Stimulated activated CD4-positive, alpha-beta T cell treated with anti-CD3 and anti-CD28 coated beads, Interleukin-1b, Interleukin-23, amount 100 ng/mL, for 24 hours (primary cell): ENCODE results near the gene NPFFR1.

Source experiments
- DNase-seq, 4 experiments: peaks; one replicate each; pipeline ENCODE4 v3.0.0-alpha.2; 2020; ENCODE audit warnings: low read depth in 4 of 4, low spot score in 1 of 4

Gene NPFFR1, protein sequence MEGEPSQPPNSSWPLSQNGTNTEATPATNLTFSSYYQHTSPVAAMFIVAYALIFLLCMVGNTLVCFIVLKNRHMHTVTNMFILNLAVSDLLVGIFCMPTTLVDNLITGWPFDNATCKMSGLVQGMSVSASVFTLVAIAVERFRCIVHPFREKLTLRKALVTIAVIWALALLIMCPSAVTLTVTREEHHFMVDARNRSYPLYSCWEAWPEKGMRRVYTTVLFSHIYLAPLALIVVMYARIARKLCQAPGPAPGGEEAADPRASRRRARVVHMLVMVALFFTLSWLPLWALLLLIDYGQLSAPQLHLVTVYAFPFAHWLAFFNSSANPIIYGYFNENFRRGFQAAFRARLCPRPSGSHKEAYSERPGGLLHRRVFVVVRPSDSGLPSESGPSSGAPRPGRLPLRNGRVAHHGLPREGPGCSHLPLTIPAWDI

DNA sequence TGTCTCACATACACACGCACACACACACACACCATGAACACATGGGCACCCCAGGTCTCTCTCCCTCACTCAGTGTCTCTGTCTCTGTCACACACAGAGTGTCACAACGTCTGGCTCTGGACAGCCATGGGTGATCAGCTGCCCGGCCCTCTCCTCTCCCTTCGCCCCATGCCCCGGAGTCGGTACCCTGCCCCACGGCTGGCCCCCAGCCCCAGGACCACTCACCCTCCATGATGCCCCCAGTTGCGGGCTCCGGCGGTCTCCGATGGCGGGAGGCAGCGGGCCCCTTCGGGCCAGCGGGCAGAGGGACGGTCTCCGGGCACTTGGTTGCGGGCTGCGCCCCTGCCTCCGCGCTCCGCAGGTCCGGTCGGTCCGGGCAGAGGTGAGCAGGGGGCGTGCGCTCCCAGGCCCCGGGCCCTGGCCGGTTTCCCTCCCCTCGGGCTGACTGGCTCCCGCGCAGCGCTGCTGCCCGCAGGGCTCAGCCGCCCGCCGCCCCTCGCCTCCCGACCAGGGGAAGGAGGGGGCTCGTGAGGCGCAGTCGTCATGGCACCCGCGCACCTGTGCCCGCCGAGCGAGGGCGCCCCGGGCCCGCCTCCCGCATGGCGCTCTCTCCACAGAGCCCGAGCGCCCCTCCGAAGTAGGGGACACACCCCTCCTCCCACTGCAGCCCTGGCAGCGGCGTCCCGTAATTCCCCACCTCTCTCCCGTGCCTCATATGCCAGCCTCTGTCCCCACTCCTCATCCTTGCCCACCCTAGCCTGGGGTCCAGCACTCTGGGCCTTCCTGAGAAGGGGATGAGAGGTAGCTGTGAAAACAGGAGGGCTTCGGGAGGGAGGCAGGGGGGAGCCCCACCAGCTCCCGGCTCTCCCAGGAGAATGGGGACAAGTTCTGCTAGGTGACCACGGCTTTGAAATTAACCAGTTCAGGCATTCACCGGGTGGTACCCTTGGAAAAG lies at the start of gene NPFFR1:
Gene NPFFR1, minus strand, starts transcription at position 560 of the 955 bp plus-strand sequence. Its CDS starts 328 bp downstream, at position 232.
- no peak for DNase-seq

DNA sequence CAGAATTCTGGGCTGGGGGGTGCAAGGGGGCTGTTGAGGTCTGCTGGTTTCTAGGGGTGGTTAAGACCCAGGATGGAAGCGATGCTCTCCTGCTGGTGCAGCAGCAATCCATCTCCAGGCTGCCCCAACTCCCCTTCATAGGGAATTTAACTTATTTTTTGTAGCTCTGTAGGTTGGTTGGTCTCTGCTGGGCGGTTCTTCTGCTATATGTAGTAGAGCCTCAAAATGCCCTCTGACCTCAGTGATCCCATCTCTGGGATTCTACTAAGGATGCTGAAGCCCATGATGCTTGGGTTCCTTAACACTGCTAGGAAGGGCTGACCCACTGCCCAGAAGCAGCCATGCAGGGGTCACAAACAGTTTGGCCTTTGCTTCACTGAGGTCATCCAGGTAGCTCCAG lies 49.5 kb upstream of the NPFFR1 start:
- no peak for DNase-seq

DNA sequence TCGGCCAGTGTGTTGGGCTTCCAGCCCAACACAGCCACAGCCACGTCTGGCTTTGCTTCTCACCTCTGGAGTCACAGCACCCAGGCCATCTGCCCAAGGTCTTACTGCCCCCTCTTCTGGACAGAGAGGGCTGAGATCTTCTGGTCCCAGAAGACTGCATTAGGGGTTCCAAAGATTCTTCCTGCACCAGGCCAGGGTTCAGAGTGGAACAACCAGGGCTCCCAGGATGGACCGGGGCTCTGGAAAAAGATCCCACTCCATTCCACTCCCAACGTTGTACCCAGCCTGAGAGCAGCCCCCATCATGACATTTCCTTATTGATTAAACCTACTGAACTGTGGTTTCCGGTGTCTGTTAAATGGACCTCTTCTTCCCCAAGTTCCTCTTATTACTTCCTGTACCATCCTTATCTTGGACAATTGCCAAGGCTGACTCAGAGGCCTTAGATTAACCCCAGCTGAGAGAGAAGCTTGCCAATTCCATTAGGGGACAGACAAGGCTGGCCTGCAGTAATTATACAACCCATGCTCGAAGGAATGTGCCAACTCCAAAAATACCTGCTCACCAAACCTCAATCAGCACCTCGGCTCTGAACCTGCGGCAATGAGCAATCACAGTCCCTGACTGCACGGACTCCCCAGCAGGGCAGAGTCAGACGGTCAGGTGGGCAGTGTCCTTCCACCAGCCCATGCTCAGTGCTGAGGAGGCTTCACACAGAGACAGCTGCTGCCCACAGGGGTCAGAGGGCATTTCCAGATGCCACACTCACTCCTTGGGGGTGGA lies 47.9 kb upstream of the NPFFR1 start:
- no peak for DNase-seq

DNA sequence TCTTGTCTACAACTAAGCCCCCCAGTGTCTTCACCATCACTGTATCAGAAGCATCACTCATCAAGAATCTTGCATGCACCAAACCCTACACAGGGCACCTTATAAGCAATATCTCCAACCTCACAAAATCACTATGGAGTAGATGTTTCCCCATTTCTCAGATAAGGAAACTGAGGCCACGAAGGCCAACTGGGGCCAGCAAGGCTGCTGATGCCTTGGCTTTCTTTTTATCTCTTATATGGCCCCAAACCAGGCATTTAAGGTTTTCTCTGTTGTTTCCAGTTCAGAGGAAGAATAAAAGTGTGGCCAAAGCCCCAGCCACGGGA lies 47.3 kb upstream of the NPFFR1 start:
- no peak for DNase-seq

DNA sequence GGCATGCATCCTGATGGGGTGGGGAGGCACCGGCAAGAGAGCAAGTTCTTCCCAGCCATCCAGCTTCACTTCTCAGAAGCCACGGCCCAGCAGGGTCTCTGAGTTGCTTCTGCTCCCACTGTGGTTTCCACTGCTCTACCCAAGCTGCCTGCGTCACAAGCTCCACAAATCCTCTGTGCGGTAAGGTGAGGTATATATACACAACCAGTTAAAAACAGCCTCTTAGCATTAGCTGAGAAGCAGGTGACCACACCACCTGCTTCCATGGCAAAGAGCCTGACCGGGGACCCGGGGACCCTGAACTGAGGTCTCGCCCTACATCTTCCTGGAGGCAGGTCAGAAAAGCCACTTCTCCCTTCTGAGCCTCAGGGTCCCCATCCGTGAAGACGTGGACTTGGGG lies 46.9 kb upstream of the NPFFR1 start:
- DNase-seq = no peak

DNA sequence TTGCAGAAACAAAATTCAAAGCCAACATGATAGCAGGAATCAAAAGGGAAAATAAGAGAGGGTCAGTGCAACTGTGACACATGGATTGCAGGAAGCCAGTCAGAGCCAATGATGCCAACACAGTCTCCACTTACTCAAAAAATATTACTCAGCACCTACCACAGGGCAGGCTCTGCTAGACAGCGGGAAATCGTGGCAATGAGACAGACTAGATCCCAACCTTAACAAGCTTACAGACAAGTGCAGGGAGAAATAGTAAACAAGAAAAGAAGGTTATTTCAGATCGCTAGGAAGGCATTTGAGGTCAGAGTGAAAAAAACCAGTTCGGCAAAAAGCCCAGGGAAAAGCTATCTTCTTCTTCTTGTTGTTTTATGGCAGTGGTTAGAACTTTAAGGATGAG lies 45.2 kb upstream of the NPFFR1 start:
- DNase-seq = no peak

DNA sequence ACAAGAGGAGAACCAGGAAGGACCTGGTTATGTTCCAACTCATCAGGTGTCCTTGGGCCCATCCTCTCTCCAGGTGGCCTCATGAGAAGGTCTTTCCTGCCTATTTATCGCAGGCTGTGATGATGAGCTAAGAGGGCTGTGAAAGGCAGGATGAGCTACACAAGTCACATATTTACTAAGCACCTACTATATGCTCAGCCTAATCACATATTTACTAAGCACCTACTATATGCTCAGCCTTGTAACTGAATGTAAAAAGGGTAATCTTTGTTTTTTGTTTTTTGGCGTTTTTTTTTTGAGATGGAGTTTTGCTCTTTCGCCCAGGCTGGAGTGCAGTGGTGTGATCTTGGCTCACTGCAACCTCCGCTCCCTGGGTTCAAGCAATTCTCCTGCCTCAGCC lies 44.2 kb upstream of the NPFFR1 start:
- no peak for DNase-seq

DNA sequence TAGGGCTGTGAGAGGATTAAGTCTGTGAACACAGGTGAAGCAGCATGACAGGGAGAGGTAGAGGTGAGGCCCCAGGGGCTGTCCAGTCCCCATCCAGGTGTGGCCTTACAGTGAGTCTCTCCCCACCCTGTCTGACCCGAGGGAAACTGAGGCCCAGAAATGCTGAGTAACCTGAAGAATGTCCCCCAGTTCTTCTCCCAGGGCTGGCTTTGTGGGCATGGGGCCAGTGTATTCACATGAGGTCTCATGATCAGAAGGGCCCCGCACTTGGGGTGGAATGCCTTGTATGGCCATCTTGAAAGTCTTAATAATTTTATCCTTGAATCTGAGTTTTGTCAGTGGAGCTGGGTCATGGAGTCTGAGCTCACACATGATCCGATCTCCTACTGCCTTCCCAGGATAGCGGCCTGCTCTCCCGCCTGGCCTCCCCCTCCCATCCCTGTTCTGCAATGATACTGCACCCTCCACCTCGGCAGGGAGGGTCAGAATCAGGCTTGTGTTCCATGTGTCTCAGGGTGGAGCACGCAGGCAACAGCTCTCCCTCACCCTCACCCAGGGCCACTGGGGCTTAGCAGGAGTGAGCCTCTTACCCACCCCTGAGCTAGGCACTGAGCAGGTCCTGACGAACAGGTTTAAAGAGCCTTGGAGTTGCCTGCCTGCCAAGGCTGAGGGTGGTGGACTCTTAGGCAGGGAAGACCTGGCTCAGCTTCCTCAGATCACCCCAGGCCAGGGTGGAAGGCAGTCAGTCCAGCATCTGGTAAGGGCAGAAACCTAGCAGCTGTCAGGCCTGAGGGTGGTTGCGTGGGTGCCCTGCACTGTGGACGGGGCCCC lies 41.4 kb upstream of the NPFFR1 start:
- DNase-seq = no peak

DNA sequence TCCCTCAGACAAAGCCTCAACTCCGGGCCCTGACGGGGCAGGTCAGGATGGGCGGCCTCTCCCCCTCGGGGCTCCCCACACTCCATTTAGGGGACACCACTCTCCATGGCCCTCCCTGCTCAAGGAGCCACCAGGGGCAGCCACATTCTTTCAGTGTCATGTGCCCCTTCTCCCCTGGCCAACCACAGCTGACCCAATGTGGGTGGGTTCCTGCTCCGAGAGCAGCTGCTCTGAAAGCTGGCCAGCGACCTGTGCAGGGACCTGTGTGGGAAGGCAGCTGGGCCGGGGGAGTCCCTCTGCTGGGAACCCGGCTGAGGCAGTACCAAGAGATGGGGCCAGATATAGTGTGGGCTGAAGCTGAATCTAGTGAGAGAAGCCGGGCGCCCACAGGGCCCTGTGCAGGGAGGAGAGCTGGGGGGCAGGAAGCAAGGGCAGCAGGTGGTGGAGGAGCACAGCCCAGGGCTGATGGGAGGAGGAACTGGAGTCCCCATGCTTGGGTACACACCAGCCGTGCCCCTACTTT lies 40.6 kb upstream of the NPFFR1 start:
- no peak for DNase-seq

DNA sequence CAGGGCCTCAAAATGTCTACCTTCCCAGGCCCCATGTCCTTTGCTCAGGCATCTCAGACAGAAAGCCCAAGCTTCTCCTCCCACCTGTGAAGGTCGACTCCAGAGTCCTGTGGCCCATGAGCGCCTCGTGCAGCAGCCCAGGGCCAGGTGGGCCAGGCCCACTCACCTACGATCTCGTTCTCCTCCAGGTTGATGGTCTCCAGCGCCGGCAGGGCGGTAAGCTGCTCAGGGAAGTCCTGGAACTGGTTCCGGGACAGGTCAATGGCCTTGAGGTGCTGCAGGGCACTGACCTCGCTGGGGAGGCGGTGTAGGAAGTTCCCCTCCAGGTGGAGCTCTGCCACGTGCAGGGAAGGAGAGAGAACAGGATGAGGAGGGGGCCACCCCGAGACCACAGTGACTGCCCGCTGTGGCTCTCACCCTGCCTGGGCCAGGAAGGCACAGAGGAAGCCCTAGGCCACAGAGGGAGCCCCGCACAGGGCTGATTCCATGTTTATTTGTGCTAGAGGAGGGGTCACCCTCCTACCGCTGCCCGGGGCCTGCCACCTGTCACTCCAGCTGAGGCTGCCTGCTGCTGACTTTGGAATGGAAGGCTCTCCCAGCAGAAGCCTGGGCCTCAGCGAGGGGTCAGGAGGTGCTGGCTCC lies 40.0 kb upstream of the NPFFR1 start:
- DNase-seq = no peak

DNA sequence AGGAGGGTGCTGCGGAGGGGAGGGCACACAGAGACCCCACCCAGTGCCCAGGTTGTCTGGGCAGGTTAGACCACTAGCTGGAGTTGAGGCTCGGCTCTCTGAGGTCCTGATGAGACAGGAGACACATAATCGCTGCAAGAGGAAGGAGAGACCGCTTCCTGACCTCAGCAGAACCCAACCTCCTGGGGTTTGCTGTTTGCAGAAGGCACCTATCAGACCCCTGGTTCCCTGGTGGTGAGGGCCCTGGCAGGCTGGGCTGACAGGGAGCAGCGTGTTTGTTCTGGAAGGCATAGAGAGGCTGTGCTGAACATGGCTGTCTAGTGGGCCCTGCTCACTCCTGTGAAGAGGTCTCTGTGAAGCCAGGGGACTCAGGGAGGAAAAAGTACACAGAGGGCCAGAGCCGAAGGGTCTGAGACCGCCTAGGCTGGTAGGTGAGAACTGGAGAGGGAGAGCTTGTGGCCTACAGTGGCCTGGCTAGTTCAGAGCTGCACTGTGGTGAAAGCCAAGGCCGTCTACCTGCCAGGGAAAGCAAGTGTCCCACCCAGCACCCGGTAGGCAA lies 39.4 kb upstream of the NPFFR1 start:
- DNase-seq = no peak

DNA sequence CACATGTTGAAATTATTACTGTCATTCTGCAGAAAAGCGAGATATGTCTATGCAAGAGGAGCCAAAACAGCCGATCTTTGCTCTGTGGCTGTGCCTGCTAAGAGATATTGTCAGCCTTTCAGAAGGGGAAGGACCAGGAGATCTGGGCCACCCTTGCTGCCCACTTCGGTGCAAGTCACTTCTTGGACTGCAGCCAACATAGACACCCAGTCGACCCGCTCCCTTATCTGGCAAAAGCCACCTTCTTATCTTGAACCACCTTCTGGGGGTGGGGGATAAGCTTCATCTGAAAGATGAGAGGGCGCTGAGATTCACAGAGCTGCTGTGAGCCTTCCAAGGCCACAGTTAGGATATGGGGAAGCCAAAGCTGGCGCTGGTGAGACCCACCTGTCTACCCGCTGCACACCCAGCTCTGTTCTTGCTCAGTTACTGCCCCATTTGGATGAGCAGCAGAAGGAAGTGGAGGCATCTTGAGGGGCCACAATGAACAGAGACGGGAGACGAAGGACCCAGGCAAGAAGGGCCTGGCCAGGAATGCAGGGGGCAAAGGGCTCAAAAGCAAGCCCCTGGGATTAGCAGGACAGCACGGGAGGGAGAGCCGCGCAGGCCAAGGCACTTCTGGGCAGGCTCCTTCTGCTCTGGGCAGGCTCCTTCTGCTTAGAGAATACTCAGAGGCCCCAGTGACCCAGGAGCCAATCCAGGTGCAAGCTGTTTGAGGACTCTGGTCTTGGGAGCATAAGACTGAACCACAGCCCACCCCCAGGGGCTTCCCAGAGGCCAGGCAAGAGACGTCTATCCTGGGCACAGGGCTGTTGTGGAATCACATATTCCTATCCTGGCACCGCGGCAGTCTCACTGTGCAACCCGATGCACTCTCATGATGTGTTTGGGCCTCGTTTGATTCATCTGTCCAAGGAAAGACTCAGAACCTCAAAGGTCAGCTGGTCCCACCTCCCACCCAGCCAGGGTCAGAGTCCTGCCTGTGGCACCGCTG lies 38.4 kb upstream of the NPFFR1 start:
- no peak for DNase-seq

DNA sequence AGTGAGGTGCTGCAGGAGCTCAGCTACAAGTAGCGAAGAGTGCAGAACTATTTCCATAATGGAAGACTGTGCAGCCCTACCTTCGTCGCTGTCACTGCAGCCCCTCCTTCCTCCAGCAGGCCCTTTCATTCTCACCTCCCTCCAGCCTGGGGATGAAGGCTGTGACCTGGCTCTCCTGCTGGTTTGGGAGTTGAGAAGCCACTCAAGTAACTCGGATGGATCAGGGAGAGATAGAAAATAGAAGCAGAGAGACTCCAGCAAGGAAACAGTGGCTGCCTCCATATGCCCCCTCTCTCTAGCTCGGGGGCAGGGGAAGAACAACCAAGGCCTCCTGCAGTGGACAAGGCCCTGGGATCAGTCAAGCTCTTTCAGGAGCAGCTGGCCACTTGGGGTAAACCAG lies 37.4 kb upstream of the NPFFR1 start:
- no peak for DNase-seq

DNA sequence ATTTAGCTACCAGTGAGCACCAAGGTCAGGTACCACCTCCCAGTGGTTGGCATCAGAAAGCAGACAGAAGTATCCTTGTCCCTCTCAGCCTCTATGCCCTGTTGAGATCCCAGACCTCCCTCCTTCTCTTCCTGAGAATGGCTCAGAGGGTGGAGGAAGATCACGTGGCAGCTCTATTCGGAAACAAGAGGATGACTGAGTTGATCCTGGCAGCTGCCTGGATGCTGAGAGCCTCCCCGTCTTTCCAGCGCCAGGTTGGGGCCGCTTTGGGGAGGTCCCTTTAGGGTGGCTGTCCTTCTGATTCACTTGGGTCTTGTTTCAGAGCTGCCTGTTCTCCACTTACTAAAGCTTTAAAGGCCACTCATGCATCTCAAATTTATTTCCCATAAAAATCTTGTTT lies 36.9 kb upstream of the NPFFR1 start:
- no peak for DNase-seq

DNA sequence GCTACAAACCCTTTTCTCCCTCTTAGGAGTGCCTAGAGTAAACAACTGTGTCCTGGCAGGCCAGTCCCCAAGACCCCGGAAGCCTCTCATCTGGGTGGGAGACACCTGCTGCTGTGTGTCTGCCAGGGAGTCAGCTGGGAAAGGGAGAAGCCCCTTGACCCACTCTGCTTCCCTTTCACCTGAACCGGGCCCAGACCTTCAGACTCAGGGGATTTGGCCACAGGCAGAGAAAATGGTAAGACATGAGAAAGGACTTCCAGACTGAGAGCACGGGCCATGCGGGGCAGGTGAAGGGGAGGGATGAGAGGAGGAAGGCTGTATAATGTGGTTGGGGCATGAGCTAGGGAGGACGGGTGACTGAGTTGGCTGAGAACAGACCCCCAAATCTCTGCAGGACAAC lies 36.0 kb upstream of the NPFFR1 start:
- DNase-seq = no peak

DNA sequence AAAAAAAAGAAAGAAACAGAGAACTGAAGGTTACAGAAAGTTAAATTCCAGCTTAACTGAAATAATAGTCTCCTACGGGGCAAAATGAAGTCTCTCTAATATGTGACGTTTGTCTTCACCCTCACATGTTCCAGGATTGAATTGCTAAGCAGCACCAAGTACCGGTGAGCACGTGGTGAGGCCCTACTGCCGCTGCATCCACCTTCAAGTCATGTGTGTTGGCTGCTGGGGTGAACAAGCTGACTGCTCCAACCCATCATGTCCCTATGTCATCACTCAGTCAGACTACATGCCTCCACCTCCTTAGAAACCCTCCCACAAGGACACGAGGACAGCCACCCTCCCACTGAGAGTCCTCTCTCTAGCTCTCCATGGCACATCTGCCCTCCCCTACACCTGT lies 35.4 kb upstream of the NPFFR1 start:
- DNase-seq = no peak

DNA sequence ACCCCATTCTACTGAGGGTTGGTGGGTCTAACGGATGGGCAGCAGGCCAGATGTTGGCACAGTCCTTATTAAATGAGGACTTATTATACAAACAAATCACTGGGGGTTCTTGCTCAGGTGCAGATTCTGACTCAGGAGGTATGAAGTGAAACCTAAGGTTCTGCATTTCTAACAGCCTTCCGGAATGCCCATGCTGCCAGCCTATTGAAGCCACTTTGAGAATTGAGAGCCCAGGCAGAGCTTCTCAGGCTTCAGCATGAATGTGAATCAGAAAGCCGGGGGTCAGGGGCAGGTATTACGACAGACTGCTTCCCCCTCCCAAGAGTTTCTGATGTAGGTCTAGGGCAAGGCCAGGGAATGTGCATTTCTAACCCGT lies 34.1 kb upstream of the NPFFR1 start:
- no peak for DNase-seq

DNA sequence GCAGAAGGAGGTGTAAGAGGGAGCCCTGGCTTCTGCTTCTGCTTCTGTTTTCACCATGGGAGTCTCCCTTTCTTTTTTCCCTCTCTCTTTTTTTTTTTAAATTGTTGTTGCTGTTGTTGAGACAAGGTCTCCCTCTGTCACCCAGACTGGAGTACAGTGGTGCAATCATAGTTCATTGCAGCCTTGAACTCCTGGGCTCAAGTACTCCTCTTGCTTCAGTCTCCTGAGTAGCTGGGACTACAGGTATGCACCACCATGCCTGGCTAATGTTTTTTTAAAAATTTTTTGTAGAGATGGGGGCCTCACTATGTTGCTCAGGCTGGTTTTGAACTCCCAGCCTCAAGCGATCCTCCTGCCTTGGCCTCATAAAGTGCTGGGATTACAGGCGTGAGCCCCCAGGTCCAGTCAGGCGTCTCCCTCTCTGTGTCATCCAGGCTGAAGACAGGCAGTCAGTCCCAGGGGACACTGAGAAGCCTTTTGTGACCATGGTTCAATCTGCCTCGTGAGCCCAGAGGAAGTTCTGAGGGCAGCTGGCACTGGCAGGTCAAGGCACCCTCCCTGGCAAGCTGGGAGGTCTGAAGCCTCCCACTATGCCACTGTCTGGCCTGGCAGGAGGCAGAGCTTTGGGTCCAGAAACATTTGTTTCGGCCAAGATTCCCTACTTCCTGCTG lies 33.6 kb upstream of the NPFFR1 start:
- DNase-seq = no peak
